ENCODE results near the gene TEX19. TPM values are rescaled to one million over a fixed set of nuclear protein-coding genes. Genes with fewer than 3 reads are reported as not detected.
"Not testable (repeated sequence)": the region's sequence is repeated elsewhere in the genome, so short reads cannot be mapped to it uniquely, and the experiment has no call there.

TEX19 gene
- total and polyA plus RNA-seq, 3 donors from 2014 or later = 21.9 to 37.8 (median 31.2) TPM

GRCh38 chr17:82410014-82410716 is 51.1 kb downstream of the TEX19 start:
- Histone ChIP-seq H3K9me3 (no peaks in the 10 kb centered on the region), H3K36me3 (ENCODE audit: low read depth, missing control alignments) (no peaks in the 10 kb centered on the region), H3K4me3 (no peak overlapping the region), H3K27ac (no peak overlapping the region), H3K4me1 (peaks cover 3% of the 10 kb centered on the region), H3K27me3 (no peaks in the 10 kb centered on the region)
- no peak for DNase-seq
- WGBS, 2 donors = 86 to 89% methylated on average over 5 to 14 of the region's 14 CpGs
- intact Hi-C loops (cut with DNase I; ENCODE audit: low total_unique reads) = loop anchor here (10.0 kb wide), 1 partner anchor 55 kb away; the partner anchor contains the start of gene TEX19
- TF ChIP-seq POLR2A (IDR thresholded peaks at IDR 0.05) = no peak
- no peak for TF ChIP-seq CTCF (IDR thresholded peaks at IDR 0.05)

- Histone ChIP-seq H3K9me3 (no peaks in the 10 kb centered on the region), H3K36me3 (ENCODE audit: low read depth, missing control alignments) (no peaks in the 10 kb centered on the region), H3K27me3 (no peaks in the 10 kb centered on the region), H3K4me1 (peaks cover 3% of the 10 kb centered on the region), H3K27ac (no peak overlapping the region), H3K4me3 (no peak overlapping the region)
- no peak for DNase-seq
- WGBS, 2 donors = 76 to 87% methylated on average over 12 to 24 of the region's 24 CpGs
- intact Hi-C loops (cut with DNase I; ENCODE audit: low total_unique reads) = loop anchor here (10.0 kb wide), 1 partner anchor 57 kb away; the partner anchor contains the start of gene TEX19
- no peak for TF ChIP-seq CTCF (IDR thresholded peaks at IDR 0.05)
- no peak for TF ChIP-seq POLR2A (IDR thresholded peaks at IDR 0.05)
Observed at GRCh38 chr17:82411396-82412053, 52.5 kb downstream of the TEX19 start.

GRCh38 chr17:82412081-82412480 is 53.0 kb downstream of the TEX19 start:
- WGBS, 2 donors = 84 to 87% methylated on average over 9 to 16 of the region's 16 CpGs
- H3K27ac ChIP-seq; H3K9me3 ChIP-seq; H3K4me3 ChIP-seq; H3K4me1 ChIP-seq; DNase-seq; H3K27me3 ChIP-seq; H3K36me3 ChIP-seq (ENCODE audit: low read depth, missing control alignments): not testable (repeated sequence)
- intact Hi-C loops (cut with DNase I; ENCODE audit: low total_unique reads) = loop anchor here (10.0 kb wide), 1 partner anchor 57 kb away; the partner anchor contains the start of gene TEX19

GRCh38 chr17:82412535-82413520 is 53.8 kb downstream of the TEX19 start:
- intact Hi-C loops (cut with DNase I; ENCODE audit: low total_unique reads) = loop anchor here (10.0 kb wide), 1 partner anchor 58 kb away; the partner anchor contains the start of gene TEX19
- 58 to 72% methylated on average over 27 to 29 of the region's 29 CpGs for WGBS, 2 donors
- TF ChIP-seq POLR2A (IDR thresholded peaks at IDR 0.05) (no peak), CTCF (IDR thresholded peaks at IDR 0.05) (no peak)

More at GRCh38 chr17:82412535-82413520, 53.8 kb downstream of the TEX19 start:
- no peaks in the 10 kb centered on the region for H3K27me3 ChIP-seq
- no peak for DNase-seq
- H3K9me3 ChIP-seq = no peaks in the 10 kb centered on the region
- H3K4me3 ChIP-seq = no peak overlapping the region
- no peaks in the 10 kb centered on the region for H3K36me3 ChIP-seq (ENCODE audit: low read depth, missing control alignments)
- H3K4me1 ChIP-seq = peaks cover 6% of the 10 kb centered on the region
- no peak overlapping the region for H3K27ac ChIP-seq

Other genes starting within 250 kb of the TEX19 start
- 100 to 1,000 TPM in 1 of 2 donors, 10 to 100 TPM in 1; 71.8 to 111 TPM for gene CCDC57, start 146.4 kb upstream of the TEX19 start, total RNA-seq
- 61.3 TPM for gene CCDC57, start 146.4 kb upstream of the TEX19 start, polyA plus RNA-seq (ENCODE audit: insufficient read depth, low read depth, low replicate concordance)
- gene SLC16A3, start 130.2 kb upstream of the TEX19 start, total RNA-seq = 10 to 100 TPM; 67.7 to 71.4 TPM
- 70.6 TPM for gene SLC16A3, start 130.2 kb upstream of the TEX19 start, polyA plus RNA-seq (ENCODE audit: insufficient read depth, low read depth, low replicate concordance)
- 100 to 1,000 TPM; 137 to 179 TPM for gene CSNK1D, start 85.5 kb upstream of the TEX19 start, total RNA-seq
- gene CSNK1D, start 85.5 kb upstream of the TEX19 start, polyA plus RNA-seq (ENCODE audit: insufficient read depth, low read depth, low replicate concordance) = 178 TPM
- gene CD7, start 41.6 kb upstream of the TEX19 start, total RNA-seq = 1 to 10 TPM in 1 of 2 donors, under 1 TPM in 1; 0.55 to 2.3 TPM
- gene CD7, start 41.6 kb upstream of the TEX19 start, polyA plus RNA-seq (ENCODE audit: insufficient read depth, low read depth, low replicate concordance) = 3.0 TPM
- gene SECTM1, start 25.5 kb upstream of the TEX19 start, total RNA-seq = 1 to 10 TPM in 1 of 2 donors, under 1 TPM in 1; 0.55 to 5.9 TPM
- gene SECTM1, start 25.5 kb upstream of the TEX19 start, polyA plus RNA-seq (ENCODE audit: insufficient read depth, low read depth, low replicate concordance) = 9.3 TPM
- gene UTS2R, start 12.5 kb downstream of the TEX19 start, total RNA-seq = 10 to 100 TPM in 1 of 2 donors, 1 to 10 TPM in 1; 3.8 to 28.1 TPM
- 0.32 TPM for gene UTS2R, start 12.5 kb downstream of the TEX19 start, polyA plus RNA-seq (ENCODE audit: insufficient read depth, low read depth, low replicate concordance)
- 10 to 100 TPM; 90.9 to 95.3 TPM for gene HEXD, start 59.1 kb downstream of the TEX19 start, total RNA-seq
- 24.4 TPM for gene HEXD, start 59.1 kb downstream of the TEX19 start, polyA plus RNA-seq (ENCODE audit: insufficient read depth, low read depth, low replicate concordance)
- 10 to 100 TPM; 28.9 to 37.4 TPM for gene OGFOD3, start 59.3 kb downstream of the TEX19 start, total RNA-seq
- 19.6 TPM for gene OGFOD3, start 59.3 kb downstream of the TEX19 start, polyA plus RNA-seq (ENCODE audit: insufficient read depth, low read depth, low replicate concordance)
- gene CYBC1, start 91.5 kb downstream of the TEX19 start, total RNA-seq = 10 to 100 TPM; 61.1 to 88.2 TPM
- gene CYBC1, start 91.5 kb downstream of the TEX19 start, polyA plus RNA-seq (ENCODE audit: insufficient read depth, low read depth, low replicate concordance) = 46.3 TPM
- 100 to 1,000 TPM; 115 to 130 TPM for gene NARF, start 99.5 kb downstream of the TEX19 start, total RNA-seq
- 161 TPM for gene NARF, start 99.5 kb downstream of the TEX19 start, polyA plus RNA-seq (ENCODE audit: insufficient read depth, low read depth, low replicate concordance)
- gene FOXK2, start 160.5 kb downstream of the TEX19 start, total RNA-seq = 10 to 100 TPM; 94.3 to 95.1 TPM
- gene FOXK2, start 160.5 kb downstream of the TEX19 start, polyA plus RNA-seq (ENCODE audit: insufficient read depth, low read depth, low replicate concordance) = 85.8 TPM